ENCODE measurements around the gene FARS2.

DNA sequence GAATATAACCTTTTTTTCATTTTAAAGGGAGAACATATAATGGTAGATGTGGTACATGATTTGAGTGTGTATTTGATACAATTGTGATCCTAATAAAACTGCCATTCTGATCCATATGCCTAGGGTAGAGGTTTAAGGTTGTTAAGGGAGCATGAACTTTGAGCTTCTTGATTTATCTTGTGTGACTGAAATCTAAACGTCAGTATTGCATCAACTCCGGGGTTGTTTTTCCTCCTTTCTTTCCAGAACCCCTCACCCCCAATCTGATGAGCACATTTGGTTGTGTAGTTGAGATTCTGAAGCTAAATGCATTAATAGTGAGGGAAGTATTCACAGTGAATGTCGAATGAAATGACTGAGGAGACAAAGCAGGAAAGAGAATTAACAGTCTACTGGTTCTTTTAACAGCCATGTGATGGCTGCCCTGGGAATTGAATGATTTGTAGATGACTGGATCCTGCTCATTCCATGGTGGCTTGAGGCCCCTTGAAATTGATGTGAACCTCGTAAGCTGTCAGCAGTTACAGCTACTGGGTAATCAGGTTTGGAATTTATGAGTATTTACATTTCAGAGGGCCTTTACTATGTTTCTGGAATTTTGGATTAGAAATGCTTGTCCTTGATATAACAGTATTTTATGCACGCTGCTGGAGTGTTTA lies 44.8 kb downstream of the FARS2 start:
- no peak for TF ChIP-seq CTCF (conservative IDR thresholded peaks at IDR 0.05; ENCODE audit: low read depth, low read length)
- no peak for TF ChIP-seq EZH2 (IDR thresholded peaks at IDR 0.05; ENCODE audit: borderline replicate concordance, low read depth, low read length, poor library complexity, severe bottlenecking)

All from A673 (cell line).